ENCODE data around the gene HAX1.

DNA sequence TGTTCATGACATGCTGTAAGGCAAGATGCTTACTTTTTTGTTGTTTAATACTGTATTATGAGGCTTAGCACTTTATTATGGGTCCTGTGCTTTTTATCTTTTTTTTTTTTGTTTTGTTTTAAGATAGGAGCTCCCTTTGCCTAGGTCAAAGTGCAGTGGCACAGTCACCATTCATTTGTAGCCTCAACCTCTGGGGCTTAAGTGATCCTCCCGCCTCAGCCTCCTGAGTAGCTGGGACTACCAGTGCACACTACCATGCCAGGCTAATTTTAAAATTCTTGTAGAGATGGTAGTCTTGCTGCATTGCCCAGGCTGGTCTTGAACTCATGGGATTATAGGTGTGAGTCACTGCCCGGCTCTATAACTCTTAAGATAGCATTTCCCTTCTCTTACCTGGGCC, 47.1 kb upstream of the HAX1 start:
- TF ChIP-seq CTCF (tag by site-specific recombination; IDR thresholded peaks at IDR 0.05) (no peak), RBAK (tag by site-specific recombination; IDR thresholded peaks at IDR 0.05) (no peak)
- TF ChIP-seq, protein P1, sequence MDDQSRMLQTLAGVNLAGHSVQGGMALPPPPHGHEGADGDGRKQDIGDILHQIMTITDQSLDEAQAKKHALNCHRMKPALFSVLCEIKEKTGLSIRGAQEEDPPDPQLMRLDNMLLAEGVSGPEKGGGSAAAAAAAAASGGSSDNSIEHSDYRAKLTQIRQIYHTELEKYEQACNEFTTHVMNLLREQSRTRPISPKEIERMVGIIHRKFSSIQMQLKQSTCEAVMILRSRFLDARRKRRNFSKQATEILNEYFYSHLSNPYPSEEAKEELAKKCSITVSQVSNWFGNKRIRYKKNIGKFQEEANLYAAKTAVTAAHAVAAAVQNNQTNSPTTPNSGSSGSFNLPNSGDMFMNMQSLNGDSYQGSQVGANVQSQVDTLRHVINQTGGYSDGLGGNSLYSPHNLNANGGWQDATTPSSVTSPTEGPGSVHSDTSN (CRISPR knock-in tag; IDR thresholded peaks at IDR 0.05) = no peak

Data from HEK293 (cell line).